GM12892 (cell line): ENCODE measurements around the gene ANXA11.

Experiments
- POLR2A ChIP-seq: IDR thresholded peaks from 2 replicates; pipeline ENCODE4 v1.6.1; 2011; ENCODE audit warnings: low read depth, low read length, control low read depth
- POLR2AphosphoS5 ChIP-seq: IDR thresholded peaks from 2 replicates; pipeline ENCODE4 v1.6.1; 2011; ENCODE audit warnings: low read depth, low read length, control low read depth

GRCh38 chr10:80158598-80159127 is 46.7 kb downstream of the ANXA11 start:
- TF ChIP-seq POLR2A (no peak), POLR2AphosphoS5 (no peak)
